Measurements from ENCODE around the gene EMX1. TPM values are rescaled to one million over a fixed set of nuclear protein-coding genes. Genes with fewer than 3 reads are reported as not detected.

Gene EMX1
- total and polyA plus RNA-seq, 2 experiments from 2014 or later = not detected

DNA sequence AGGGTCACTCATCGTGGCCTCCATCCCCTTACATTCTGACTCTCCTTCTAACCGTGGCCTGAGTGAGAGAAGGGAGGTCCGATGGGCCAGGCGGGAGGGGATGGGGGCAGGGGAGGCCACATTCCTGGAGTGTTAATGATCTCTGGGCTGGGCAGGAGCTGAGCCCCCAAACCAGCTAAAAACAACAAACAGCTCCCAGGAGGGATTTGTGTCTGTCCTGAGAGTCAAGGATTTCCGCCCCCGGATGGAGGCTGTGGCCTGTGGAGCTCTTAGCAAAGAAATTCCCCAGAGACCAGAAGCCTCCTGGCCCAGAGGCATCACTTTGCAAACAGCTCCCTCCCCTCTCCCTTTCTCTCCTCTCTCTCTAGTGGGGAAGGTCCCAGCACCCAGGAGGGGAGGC, 23.5 kb downstream of the EMX1 start:
- no peak overlapping the region for H3K4me2 ChIP-seq (ENCODE audit: unreplicated experiment)
- H3K4me1 ChIP-seq (ENCODE audit: insufficient read depth) = peaks cover 12% of the 10 kb centered on the region
- in situ Hi-C loops (cut with MboI) = no loop called here

DNA sequence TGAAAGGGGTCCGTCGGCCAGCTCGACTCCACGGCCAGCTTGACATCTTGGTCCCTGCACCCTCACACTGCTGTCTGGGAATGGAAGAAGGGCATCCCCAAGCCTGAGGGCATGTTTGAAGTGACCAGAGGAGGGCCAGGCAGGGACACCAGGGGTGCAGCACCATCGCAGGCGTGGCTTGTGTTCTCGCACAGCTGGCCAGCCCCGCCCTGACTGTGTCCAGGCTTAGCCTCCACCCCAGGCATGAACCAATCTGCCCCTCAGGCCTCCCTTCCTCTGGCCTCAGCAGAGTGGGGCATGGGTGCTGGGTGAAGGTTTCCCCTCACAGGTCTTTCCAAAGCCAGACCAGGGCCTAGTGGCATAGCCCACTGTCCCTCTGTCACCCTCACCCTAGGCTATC, 25.0 kb downstream of the EMX1 start:
- DNase-seq = no peak
- H3K36me3 ChIP-seq (ENCODE audit: low read depth) = no peaks in the 10 kb centered on the region
- H3K27ac ChIP-seq = no peak overlapping the region
- no peak overlapping the region for H3K9ac ChIP-seq
- H3K4me3 ChIP-seq = no peak overlapping the region
- H3K27me3 ChIP-seq (replicated peaks; ENCODE audit: insufficient read depth) = no peaks in the 10 kb centered on the region
- no peak overlapping the region for H3K4me2 ChIP-seq (ENCODE audit: unreplicated experiment)
- TF ChIP-seq EZH2 (IDR thresholded peaks at IDR 0.05; ENCODE audit: insufficient read depth, poor library complexity, severe bottlenecking) (no peak), EZH2phosphoT487 (IDR thresholded peaks at IDR 0.05; ENCODE audit: insufficient read depth, low read depth) (no peak)
- no peak overlapping the region for H2AFZ ChIP-seq
- 82 to 89% methylated on average over 6 to 8 of the region's 8 CpGs for WGBS, 2 experiments (ENCODE audit: low coverage in 1 of 2, low lambda C conversion rate in 2 of 2, missing lambda C conversion rate in 2 of 2)
- no peaks in the 10 kb centered on the region for H3K9me3 ChIP-seq (ENCODE audit: low read depth)
- peaks cover 12% of the 10 kb centered on the region for H3K4me1 ChIP-seq (ENCODE audit: insufficient read depth)
- H3F3A ChIP-seq (ENCODE audit: insufficient read depth) = no peaks in the 10 kb centered on the region
- no peaks in the 10 kb centered on the region for H3K9me2 ChIP-seq (ENCODE audit: insufficient read depth)
- H4K20me1 ChIP-seq (ENCODE audit: insufficient read depth) = no peaks in the 10 kb centered on the region
- in situ Hi-C loops (cut with MboI) = no loop called here
- H3K79me2 ChIP-seq (ENCODE audit: insufficient read depth) = no peaks in the 10 kb centered on the region

More for the DNA sequence above, 23.5 kb downstream of the EMX1 start:
- no peaks in the 10 kb centered on the region for H3K36me3 ChIP-seq (ENCODE audit: low read depth)
- no peak overlapping the region for H3K27ac ChIP-seq
- peak; percentile 88 for DNase-seq
- 48 to 65% methylated on average over 6 of the region's 6 CpGs for WGBS, 2 experiments (ENCODE audit: low coverage in 1 of 2, low lambda C conversion rate in 2 of 2, missing lambda C conversion rate in 2 of 2)
- H3K27me3 ChIP-seq (replicated peaks; ENCODE audit: insufficient read depth) = no peaks in the 10 kb centered on the region
- no peaks in the 10 kb centered on the region for H3F3A ChIP-seq (ENCODE audit: insufficient read depth)
- H3K9me2 ChIP-seq (ENCODE audit: insufficient read depth) = no peaks in the 10 kb centered on the region
- no peak overlapping the region for H3K4me3 ChIP-seq
- no peaks in the 10 kb centered on the region for H4K20me1 ChIP-seq (ENCODE audit: insufficient read depth)
- no peak for TF ChIP-seq EZH2phosphoT487 (IDR thresholded peaks at IDR 0.05; ENCODE audit: insufficient read depth, low read depth)
- no peak for TF ChIP-seq EZH2 (IDR thresholded peaks at IDR 0.05; ENCODE audit: insufficient read depth, poor library complexity, severe bottlenecking)
- no peak overlapping the region for H3K9ac ChIP-seq
- no peak overlapping the region for H2AFZ ChIP-seq
- no peaks in the 10 kb centered on the region for H3K9me3 ChIP-seq (ENCODE audit: low read depth)
- H3K79me2 ChIP-seq (ENCODE audit: insufficient read depth) = no peaks in the 10 kb centered on the region

DNA sequence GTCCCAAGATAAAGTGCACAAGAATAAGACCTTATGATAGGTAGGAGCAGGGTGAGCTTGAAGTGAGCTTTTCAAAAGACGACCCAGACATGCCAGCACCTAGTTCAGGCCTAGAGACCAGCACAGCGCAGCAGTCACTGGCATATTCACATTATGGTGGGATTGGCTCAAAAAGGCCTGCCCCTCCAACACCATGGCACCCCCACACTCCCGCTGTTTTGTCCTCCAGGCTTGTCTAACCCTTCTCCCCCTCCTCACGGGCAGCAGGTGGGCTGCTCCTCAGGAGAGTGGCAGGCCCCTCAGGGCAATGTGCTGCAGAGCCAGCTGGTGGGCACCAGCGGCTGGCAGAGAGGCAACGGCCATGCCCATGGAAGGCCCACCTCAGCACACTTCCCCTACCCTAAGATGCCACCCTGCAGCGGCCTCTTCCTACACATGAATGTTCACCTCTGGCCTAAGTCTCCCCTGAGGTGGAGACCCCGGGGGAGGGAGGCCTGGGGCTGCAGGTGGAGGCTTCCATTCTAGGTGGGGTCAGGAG, 25.6 kb downstream of the EMX1 start:
- no peaks in the 10 kb centered on the region for H4K20me1 ChIP-seq (ENCODE audit: insufficient read depth)
- no peak for TF ChIP-seq EZH2phosphoT487 (IDR thresholded peaks at IDR 0.05; ENCODE audit: insufficient read depth, low read depth)
- no peak for TF ChIP-seq EZH2 (IDR thresholded peaks at IDR 0.05; ENCODE audit: insufficient read depth, poor library complexity, severe bottlenecking)
- H3K27me3 ChIP-seq (replicated peaks; ENCODE audit: insufficient read depth) = no peaks in the 10 kb centered on the region
- H3K9ac ChIP-seq = no peak overlapping the region
- no peaks in the 10 kb centered on the region for H3K79me2 ChIP-seq (ENCODE audit: insufficient read depth)
- H3K36me3 ChIP-seq (ENCODE audit: low read depth) = no peaks in the 10 kb centered on the region
- no peak overlapping the region for H3K27ac ChIP-seq
- no peak overlapping the region for H2AFZ ChIP-seq
- H3F3A ChIP-seq (ENCODE audit: insufficient read depth) = no peaks in the 10 kb centered on the region
- H3K4me1 ChIP-seq (ENCODE audit: insufficient read depth) = peaks cover 12% of the 10 kb centered on the region
- DNase-seq = no peak
- no peak overlapping the region for H3K4me3 ChIP-seq
- H3K4me2 ChIP-seq (ENCODE audit: unreplicated experiment) = no peak overlapping the region
- no peaks in the 10 kb centered on the region for H3K9me2 ChIP-seq (ENCODE audit: insufficient read depth)
- 96% methylated on average over 7 to 8 of the region's 8 CpGs for WGBS, 2 experiments (ENCODE audit: low coverage in 1 of 2, low lambda C conversion rate in 2 of 2, missing lambda C conversion rate in 2 of 2)
- in situ Hi-C loops (cut with MboI) = no loop called here
- no peaks in the 10 kb centered on the region for H3K9me3 ChIP-seq (ENCODE audit: low read depth)

DNA sequence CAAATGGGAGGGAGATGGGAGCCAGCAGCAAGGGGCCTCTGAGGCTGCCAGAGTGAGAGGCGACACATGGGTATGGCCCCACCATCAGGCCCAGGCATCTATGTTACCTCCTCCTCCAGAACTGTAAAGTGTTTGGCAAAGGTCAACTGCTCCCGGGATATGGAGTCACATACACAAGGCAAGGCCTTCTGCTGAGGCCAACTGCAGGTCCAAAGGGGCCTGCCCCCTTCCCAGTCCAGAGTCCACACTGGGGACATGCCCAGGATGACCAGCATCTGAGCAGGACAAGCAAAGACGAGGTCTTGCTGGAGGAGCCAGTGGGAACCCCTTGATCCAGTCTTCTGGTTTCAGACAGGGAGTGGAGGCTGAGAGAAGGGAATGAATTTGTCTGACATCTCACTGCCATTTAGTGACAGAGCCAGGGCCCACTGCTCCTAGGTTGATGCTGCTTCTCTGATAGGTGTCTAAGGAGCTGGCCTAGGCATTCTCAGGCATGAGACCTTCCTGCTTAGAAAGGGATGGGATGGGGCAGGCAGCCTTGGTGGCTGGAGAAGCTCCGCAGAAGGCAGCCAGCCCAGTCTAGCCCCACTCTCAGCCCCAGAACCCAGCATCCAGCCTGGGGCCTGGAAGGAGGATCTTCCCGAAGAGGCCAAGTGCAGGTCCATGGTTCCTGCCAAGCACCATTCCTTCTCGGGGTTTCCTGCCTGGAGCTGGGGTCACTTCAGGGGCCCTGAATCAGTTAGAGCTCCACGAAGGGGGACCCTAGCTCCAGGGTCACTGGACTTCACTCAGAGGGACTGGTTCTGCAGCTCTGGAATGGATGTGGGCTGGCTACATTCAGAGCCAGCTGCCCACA, 26.4 kb downstream of the EMX1 start:
- Histone ChIP-seq H3K27ac (no peak overlapping the region), H3F3A (ENCODE audit: insufficient read depth) (no peaks in the 10 kb centered on the region), H3K27me3 (replicated peaks; ENCODE audit: insufficient read depth) (no peaks in the 10 kb centered on the region), H3K4me2 (ENCODE audit: unreplicated experiment) (no peak overlapping the region), H2AFZ (no peak overlapping the region), H3K4me1 (ENCODE audit: insufficient read depth) (peaks cover 12% of the 10 kb centered on the region), H3K36me3 (ENCODE audit: low read depth) (no peaks in the 10 kb centered on the region), H3K9ac (no peak overlapping the region), H3K79me2 (ENCODE audit: insufficient read depth) (no peaks in the 10 kb centered on the region), H3K4me3 (no peak overlapping the region), H3K9me2 (ENCODE audit: insufficient read depth) (no peaks in the 10 kb centered on the region), H3K9me3 (ENCODE audit: low read depth) (no peaks in the 10 kb centered on the region), H4K20me1 (ENCODE audit: insufficient read depth) (no peaks in the 10 kb centered on the region)
- no peak for DNase-seq
- no peak for TF ChIP-seq EZH2phosphoT487 (IDR thresholded peaks at IDR 0.05; ENCODE audit: insufficient read depth, low read depth)
- no peak for TF ChIP-seq EZH2 (IDR thresholded peaks at IDR 0.05; ENCODE audit: insufficient read depth, poor library complexity, severe bottlenecking)
- 84 to 97% methylated on average over 7 of the region's 7 CpGs for WGBS, 2 experiments (ENCODE audit: low coverage in 1 of 2, low lambda C conversion rate in 2 of 2, missing lambda C conversion rate in 2 of 2)
- in situ Hi-C loops (cut with MboI) = no loop called here
